ENCODE data around the gene IL36RN.

DNA sequence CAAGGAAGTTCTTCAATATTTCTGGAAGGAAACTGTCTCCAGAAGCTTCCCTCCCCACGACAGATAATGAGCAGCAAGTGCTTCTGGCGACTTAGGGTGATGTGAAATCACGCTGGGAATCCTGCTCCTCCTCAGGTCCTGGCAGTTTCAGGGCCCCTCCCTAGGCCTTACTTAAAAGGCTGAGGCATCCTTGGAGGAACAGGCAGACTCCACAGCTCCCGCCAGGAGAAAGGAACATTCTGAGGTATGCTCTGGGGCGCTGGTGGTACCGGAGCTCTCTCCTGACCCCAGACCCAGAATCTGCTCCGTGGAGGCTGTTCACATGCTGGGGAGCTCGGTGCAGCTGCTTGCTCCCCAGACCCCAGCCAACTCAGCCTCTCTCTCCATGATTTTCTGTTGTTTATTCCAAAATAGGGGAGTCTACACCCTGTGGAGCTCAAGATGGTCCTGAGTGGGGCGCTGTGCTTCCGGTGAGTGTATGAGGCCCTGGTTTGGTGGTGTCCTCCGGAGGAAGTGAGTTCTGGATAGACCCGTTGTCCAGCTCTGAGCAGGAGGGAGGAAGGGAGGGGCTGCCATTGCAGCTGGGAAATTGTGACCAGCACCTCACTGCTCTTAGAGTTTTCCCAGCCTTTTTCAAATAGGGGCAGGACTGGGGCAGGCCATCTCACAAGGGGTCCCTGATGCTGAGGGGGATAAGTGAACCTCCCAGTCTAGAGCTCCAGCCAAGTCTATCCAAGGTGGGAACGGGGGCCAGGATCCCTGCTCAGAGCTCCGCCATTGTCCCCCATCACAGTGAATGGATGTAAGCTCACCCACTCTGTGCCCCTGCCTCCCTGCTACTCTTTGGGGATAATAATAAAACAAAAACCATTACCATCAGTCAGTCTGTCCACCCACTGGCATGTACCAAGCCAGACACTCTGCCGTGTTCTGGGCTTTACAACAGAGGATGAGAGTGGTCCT lies at the start of gene IL36RN:
- TF ChIP-seq GATA2 (IDR thresholded peaks at IDR 0.05; ENCODE audit: low read depth, low read length): no peak
- no peak for TF ChIP-seq GATA3 (IDR thresholded peaks at IDR 0.05; ENCODE audit: low read depth, low read length)

Measured in SH-SY5Y (cell line).